IPS-18a (cell line): ENCODE measurements around the gene HIGD2A.
"Not testable (repeated sequence)": the region's sequence is repeated elsewhere in the genome, so short reads cannot be mapped to it uniquely, and the experiment has no call there.

Source experiments
- H3K27ac ChIP-seq: one replicate; pipeline ENCODE4 v1.5.1; 2013; ENCODE audit warnings: low read length
- H3K27me3 ChIP-seq: one replicate; pipeline ENCODE4 v1.6.1; 2013; ENCODE audit warnings: mild to moderate bottlenecking, low read length; ENCODE audit not compliant: control insufficient read depth, insufficient read depth
- H3K36me3 ChIP-seq: one replicate; pipeline ENCODE4 v1.6.1; 2013; ENCODE audit warnings: low read depth, low read length; ENCODE audit not compliant: control insufficient read depth
- H3K4me1 ChIP-seq: one replicate; pipeline ENCODE4 v1.6.1; 2013; ENCODE audit warnings: low read depth, low read length; ENCODE audit not compliant: control insufficient read depth
- H3K4me3 ChIP-seq: one replicate; pipeline ENCODE4 v1.5.1; 2013; ENCODE audit warnings: low read length
- H3K9ac ChIP-seq: one replicate; pipeline ENCODE4 v1.6.1; 2013; ENCODE audit warnings: mild to moderate bottlenecking, low read length, moderate library complexity
- H3K9me3 ChIP-seq: one replicate; pipeline ENCODE4 v1.6.1; 2013; ENCODE audit warnings: low read depth, low read length; ENCODE audit not compliant: control insufficient read depth

Gene HIGD2A

DNA sequence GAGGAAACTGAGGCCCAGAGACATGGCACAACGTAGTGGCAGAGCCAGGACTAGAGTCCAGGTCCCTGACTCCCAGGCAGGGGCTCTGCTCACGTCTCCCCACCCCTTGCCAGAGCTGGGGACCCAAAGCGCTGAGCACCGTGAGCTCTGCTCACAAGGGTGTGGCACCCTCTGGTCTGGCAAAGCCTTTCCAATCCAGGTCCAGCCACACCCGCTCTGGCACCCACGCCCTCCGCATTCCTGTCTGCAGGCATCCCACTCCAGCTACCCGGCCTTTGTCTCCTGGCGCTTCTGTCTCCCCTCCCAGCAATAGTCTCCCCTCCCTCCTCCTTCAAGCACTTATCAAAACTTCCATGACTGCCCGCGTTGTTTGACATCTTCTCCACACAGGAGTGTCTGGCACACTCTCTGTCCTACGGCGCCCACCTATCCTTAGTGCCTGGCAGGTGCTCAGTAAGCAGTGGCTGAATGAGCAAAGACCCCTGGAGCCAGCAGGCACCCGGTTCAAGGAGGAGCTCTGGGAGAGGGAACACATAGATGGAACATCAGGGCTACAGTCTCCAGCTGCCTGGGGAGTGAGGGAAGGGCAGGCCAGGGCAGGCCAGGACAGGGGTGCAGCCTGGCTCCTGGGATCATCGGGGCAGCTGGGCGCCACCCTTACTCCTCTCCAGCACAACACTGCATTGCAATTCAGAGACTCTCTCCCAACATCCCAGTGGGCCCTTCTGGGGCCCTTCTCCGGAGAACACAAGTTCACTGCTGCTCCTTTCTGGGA lies 12.0 kb downstream of the HIGD2A start:
- no peak overlapping the region for H3K9ac ChIP-seq
- H3K27ac ChIP-seq, result no peak overlapping the region
- no peak overlapping the region for H3K4me3 ChIP-seq
- no peaks in the 10 kb centered on the region for H3K9me3 ChIP-seq
- H3K4me1 ChIP-seq, result no peaks in the 10 kb centered on the region
- H3K36me3 ChIP-seq, result no peaks in the 10 kb centered on the region
- no peaks in the 10 kb centered on the region for H3K27me3 ChIP-seq

DNA sequence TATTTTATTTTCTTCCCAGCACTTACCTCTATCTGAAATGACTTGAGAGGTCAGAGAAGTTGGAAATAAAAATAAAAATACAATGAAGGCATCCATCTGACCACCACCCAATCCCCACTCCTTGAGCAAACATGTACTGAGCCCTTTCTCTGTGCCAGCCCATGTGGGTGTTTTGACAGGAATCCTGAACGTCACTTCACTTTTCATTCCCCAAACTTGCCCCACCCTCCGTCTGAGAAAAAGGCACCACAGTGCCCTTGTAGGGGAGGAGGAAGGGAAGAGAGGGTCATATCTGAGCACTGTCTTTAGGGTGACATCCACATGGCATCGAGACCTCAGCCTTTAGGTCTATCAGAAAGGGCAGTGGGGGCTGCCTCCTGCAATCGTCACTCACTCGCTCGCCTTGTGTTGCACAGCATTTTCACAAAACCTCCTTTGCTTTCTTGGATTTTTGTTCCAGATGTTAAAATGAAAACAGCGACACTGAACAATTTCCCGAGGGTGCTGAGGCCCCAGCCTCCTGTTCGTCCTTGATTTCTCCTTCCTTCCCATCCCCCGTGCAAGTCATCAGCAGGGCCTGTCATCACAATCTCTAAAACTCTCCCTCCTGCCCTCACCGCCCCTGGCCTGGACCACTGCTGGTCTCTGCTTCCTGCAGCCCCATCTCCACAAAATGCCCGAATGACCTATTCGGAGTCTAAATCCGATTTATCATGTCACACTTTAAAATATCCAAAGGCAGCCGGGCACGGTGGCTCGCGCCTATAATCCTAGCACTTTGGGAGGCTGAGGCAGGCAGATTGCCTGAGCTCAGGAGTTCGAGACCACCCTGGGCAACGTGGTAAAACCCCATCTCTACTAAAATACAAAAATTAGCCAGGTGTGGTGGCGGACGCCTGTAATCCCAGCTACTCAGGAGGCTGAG lies 13.0 kb downstream of the HIGD2A start:
- Histone ChIP-seq H3K27ac (no peak overlapping the region), H3K36me3 (no peaks in the 10 kb centered on the region), H3K4me1 (no peaks in the 10 kb centered on the region), H3K9me3 (no peaks in the 10 kb centered on the region), H3K27me3 (no peaks in the 10 kb centered on the region), H3K9ac (no peak overlapping the region), H3K4me3 (no peak overlapping the region)

- H3K4me1 ChIP-seq, result no peaks in the 10 kb centered on the region
- H3K36me3 ChIP-seq, result no peaks in the 10 kb centered on the region
- H3K9ac ChIP-seq, result no peak overlapping the region
- H3K4me3 ChIP-seq, result no peak overlapping the region
- H3K9me3 ChIP-seq, result no peaks in the 10 kb centered on the region
- H3K27ac ChIP-seq, result no peak overlapping the region
- H3K27me3 ChIP-seq, result no peaks in the 10 kb centered on the region
These were observed 17.3 kb downstream of the HIGD2A start for GRCh38 chr5:176405656-176406435.

- Histone ChIP-seq H3K9me3 (no peaks in the 10 kb centered on the region), H3K36me3 (no peaks in the 10 kb centered on the region), H3K27ac (no peak overlapping the region), H3K9ac (no peak overlapping the region), H3K4me3 (no peak overlapping the region), H3K27me3 (no peaks in the 10 kb centered on the region), H3K4me1 (no peaks in the 10 kb centered on the region)
These were observed 18.0 kb downstream of the HIGD2A start for GRCh38 chr5:176406436-176407052.

DNA sequence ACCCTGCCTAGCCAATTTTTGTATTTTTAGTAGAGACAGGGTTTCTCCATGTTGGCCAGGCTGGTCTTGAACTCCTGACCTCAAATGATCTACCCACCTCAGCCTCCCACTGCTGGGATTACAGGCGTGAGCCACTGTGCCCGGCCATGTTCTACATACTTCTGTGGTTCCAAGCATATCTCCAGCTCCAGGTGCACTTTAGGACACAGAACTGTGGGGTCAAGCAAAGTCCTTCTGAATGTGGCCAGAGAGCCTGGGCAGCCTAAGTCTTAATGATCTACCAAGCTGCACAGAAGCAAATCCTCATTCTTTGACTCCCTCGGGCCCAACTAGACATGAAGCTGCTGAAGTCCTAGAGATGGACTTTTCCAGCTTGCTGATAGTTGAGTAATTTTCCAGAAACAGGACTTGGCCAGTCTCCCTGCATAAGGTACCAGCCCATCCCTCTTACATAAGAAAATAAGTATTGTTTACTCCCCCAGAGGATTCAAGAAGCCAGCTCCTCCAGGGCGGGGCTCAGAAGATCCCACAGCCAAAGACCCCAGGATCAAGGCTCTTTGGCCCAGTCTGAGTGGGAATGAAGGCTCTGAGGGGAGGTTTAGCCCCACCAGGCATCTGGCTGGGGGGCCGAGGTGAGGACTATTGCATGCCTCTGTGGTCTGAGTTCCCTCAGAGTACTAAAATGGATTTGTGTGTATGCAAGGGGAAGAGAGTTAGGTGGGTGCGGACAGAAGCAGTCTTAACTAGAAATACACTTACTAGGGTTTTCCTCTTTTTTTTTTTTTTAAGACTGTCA lies 19.1 kb downstream of the HIGD2A start:
- H3K27ac ChIP-seq, result no peak overlapping the region
- no peaks in the 10 kb centered on the region for H3K4me1 ChIP-seq
- H3K9ac ChIP-seq, result no peak overlapping the region
- no peaks in the 10 kb centered on the region for H3K36me3 ChIP-seq
- H3K9me3 ChIP-seq, result no peaks in the 10 kb centered on the region
- H3K4me3 ChIP-seq, result no peak overlapping the region
- no peaks in the 10 kb centered on the region for H3K27me3 ChIP-seq

DNA sequence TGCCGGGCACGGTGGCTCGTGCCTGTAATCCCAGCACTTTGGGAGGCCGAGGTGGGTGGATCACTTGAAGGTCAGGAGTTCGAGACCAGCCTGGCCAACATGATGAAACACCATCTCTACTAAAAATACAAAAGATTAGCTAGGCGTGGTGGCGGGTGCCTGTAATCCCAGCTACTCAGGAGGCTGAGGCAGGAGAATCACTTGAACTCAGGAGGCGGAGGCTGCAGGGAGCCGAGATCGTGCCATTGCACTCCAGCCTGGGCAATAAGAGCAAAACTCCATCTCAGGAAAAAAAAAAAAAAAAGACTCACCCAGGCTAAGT lies 19.7 kb downstream of the HIGD2A start:
- H3K4me3 ChIP-seq, H3K9me3 ChIP-seq, H3K4me1 ChIP-seq, H3K27ac ChIP-seq, H3K27me3 ChIP-seq, H3K36me3 ChIP-seq, H3K9ac ChIP-seq: not testable (repeated sequence)

DNA sequence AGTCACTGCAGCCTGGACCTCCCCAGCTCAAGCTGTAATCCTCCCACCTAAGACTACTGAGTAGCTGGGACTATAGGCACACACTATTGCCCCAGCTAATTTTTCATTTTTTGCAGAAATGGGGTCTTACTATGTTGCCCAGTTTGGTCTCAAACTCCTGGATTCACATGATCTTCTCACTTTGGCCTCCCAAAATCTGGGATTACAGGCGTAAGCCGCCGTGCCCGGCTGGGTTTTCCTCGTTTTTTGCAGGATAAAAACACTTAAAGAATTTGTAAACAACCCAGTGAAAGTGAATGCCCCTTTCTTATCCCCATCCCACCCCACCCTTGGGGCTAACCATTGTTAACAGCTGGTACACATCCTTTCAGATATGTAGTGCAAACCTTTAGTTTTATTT lies 20.0 kb downstream of the HIGD2A start:
- Histone ChIP-seq H3K9me3 (no peaks in the 10 kb centered on the region), H3K4me3 (no peak overlapping the region), H3K36me3 (no peaks in the 10 kb centered on the region), H3K27ac (no peak overlapping the region), H3K4me1 (no peaks in the 10 kb centered on the region), H3K27me3 (no peaks in the 10 kb centered on the region), H3K9ac (no peak overlapping the region)

GRCh38 chr5:176409765-176410164 lies 21.2 kb downstream of the HIGD2A start:
- Histone ChIP-seq H3K27ac (no peak overlapping the region), H3K9ac (no peak overlapping the region), H3K4me3 (no peak overlapping the region), H3K36me3 (no peaks in the 10 kb centered on the region), H3K4me1 (no peaks in the 10 kb centered on the region), H3K9me3 (no peaks in the 10 kb centered on the region), H3K27me3 (no peaks in the 10 kb centered on the region)

DNA sequence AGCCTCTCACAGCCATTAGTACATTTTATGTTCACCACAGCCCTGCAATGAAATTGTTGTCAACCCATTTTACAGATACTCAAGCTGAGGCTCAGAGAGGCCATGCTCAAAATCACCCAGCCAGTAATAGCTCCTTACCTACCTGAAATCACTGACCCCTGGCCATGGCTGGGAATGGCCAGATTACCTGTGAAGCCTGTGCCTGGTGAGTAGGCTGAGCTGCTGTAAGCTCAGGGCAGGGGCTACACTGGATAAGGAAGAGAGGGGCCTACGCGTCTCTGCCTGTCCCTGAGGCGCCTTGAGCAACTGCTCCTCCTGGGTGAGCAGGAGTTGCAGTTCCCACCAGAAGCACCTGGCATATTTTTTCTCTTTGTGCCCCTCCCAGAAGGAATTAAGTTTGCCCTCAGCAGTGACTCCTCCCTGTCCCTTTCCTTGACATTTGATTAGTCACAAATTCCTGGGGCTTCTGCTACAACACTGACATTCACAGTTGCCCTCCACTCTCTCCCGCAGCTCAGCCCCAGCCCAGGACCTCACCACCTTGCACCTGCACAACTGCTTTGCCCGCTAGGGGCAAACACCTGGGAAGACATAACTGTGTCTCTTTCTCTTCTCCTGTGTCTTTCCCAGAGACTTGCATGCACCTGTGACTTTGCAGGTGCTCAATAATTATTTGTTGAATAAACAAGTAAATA lies 22.1 kb downstream of the HIGD2A start:
- no peak overlapping the region for H3K27ac ChIP-seq
- no peak overlapping the region for H3K4me3 ChIP-seq
- no peak overlapping the region for H3K9ac ChIP-seq
- H3K36me3 ChIP-seq, result no peaks in the 10 kb centered on the region
- H3K4me1 ChIP-seq, result no peaks in the 10 kb centered on the region
- H3K27me3 ChIP-seq, result peaks cover 2% of the 10 kb centered on the region
- no peaks in the 10 kb centered on the region for H3K9me3 ChIP-seq

DNA sequence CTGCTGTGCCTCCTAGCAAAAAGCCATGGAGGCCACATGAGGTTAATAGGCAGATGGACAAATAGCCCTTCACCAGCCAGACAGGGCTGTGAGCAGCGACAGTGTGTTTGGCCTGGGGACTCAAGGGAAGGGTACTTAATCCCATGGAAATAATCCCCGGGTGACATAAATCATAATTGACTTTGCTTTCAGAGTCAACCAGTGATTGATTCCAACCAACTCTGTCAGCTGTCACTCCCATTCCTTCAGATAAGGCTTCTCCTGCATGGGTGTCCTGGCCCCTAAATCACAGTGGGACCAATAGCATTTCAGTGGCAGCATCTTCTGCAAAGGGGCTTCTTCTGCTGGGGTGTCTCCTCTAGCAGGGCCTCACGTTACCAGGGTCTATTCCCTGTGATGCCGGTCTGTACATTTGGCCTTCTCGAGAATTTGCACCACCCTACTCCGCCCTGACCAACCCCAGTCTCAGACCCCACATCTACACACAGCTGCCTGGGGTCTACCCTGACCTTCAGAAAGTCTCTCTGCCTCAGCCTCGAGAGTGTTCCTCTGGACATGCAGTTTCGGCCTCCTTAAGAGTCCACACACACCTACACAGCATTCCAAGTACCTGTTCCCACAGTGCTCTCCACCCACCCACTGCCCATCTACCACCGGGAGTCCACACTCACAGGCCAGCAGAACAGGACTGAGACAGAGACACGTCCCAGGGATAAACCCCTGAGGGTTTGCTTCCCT lies 24.1 kb downstream of the HIGD2A start:
- Histone ChIP-seq H3K27me3 (peaks cover 16% of the 10 kb centered on the region), H3K9me3 (no peaks in the 10 kb centered on the region), H3K27ac (no peak overlapping the region), H3K4me3 (no peak overlapping the region), H3K4me1 (no peaks in the 10 kb centered on the region), H3K9ac (no peak overlapping the region), H3K36me3 (no peaks in the 10 kb centered on the region)
